ENCODE measurements around the gene GLOD4.

Gene GLOD4

GRCh38 chr17:728911-729310 is 53.2 kb downstream of the GLOD4 start:
- TF ChIP-seq CTCF (IDR thresholded peaks at IDR 0.05; ENCODE audit: low read depth, low read length): no peak
- H3K36me3 ChIP-seq: no peaks in the 10 kb centered on the region
- H3K4me1 ChIP-seq: no peaks in the 10 kb centered on the region
- H3K27me3 ChIP-seq: no peaks in the 10 kb centered on the region
- no peak for DNase-seq
- H3K9me3 ChIP-seq: no peaks in the 10 kb centered on the region
- no peak overlapping the region for H3K4me3 ChIP-seq (ENCODE audit: low read depth, low read length)

- Histone ChIP-seq H3K4me1 (no peaks in the 10 kb centered on the region), H3K36me3 (no peaks in the 10 kb centered on the region), H3K27me3 (no peaks in the 10 kb centered on the region), H3K9me3 (no peaks in the 10 kb centered on the region), H3K4me3 (ENCODE audit: low read depth, low read length) (no peak overlapping the region)
- DNase-seq: no peak
- no peak for TF ChIP-seq CTCF (IDR thresholded peaks at IDR 0.05; ENCODE audit: low read depth, low read length)
Observed at GRCh38 chr17:726271-726919, 55.7 kb downstream of the GLOD4 start.

DNA sequence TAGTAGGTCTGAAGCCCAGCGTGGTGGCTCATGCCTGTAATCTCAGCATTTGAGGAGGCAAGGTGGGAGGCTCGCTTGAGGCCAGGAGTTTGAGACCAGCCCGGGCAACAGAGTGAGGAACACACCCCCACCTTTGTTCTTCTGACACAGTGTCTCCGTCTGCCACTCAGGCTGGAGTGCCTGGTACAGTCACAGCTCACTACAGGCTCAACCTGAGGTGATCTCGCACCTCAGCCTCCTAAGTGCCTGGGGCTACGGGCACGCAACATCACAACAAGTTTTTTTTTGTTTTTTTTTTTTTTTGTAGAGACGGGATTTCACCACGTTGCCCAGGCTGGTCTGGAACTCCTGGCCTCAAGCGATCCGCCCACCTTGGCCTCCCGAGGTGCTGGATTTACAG is 56.3 kb downstream of the GLOD4 start:
- Histone ChIP-seq H3K4me3 (ENCODE audit: low read depth, low read length) (no peak overlapping the region), H3K4me1 (no peaks in the 10 kb centered on the region), H3K9me3 (no peaks in the 10 kb centered on the region), H3K36me3 (no peaks in the 10 kb centered on the region), H3K27me3 (no peaks in the 10 kb centered on the region)
- no peak for TF ChIP-seq CTCF (IDR thresholded peaks at IDR 0.05; ENCODE audit: low read depth, low read length)
- no peak for DNase-seq

- no peaks in the 10 kb centered on the region for H3K9me3 ChIP-seq
- no peak overlapping the region for H3K4me3 ChIP-seq (ENCODE audit: low read depth, low read length)
- TF ChIP-seq CTCF (IDR thresholded peaks at IDR 0.05; ENCODE audit: low read depth, low read length): no peak
- no peaks in the 10 kb centered on the region for H3K4me1 ChIP-seq
- no peak for DNase-seq
- no peaks in the 10 kb centered on the region for H3K27me3 ChIP-seq
- no peaks in the 10 kb centered on the region for H3K36me3 ChIP-seq
Observed at GRCh38 chr17:725084-725483, 57.0 kb downstream of the GLOD4 start.

GRCh38 chr17:721540-721937 is 60.5 kb downstream of the GLOD4 start:
- DNase-seq: no peak
- H3K36me3 ChIP-seq: no peaks in the 10 kb centered on the region
- no peaks in the 10 kb centered on the region for H3K4me1 ChIP-seq
- H3K4me3 ChIP-seq (ENCODE audit: low read depth, low read length): no peak overlapping the region
- H3K27me3 ChIP-seq: no peaks in the 10 kb centered on the region
- no peaks in the 10 kb centered on the region for H3K9me3 ChIP-seq
- no peak for TF ChIP-seq CTCF (IDR thresholded peaks at IDR 0.05; ENCODE audit: low read depth, low read length)

DNA sequence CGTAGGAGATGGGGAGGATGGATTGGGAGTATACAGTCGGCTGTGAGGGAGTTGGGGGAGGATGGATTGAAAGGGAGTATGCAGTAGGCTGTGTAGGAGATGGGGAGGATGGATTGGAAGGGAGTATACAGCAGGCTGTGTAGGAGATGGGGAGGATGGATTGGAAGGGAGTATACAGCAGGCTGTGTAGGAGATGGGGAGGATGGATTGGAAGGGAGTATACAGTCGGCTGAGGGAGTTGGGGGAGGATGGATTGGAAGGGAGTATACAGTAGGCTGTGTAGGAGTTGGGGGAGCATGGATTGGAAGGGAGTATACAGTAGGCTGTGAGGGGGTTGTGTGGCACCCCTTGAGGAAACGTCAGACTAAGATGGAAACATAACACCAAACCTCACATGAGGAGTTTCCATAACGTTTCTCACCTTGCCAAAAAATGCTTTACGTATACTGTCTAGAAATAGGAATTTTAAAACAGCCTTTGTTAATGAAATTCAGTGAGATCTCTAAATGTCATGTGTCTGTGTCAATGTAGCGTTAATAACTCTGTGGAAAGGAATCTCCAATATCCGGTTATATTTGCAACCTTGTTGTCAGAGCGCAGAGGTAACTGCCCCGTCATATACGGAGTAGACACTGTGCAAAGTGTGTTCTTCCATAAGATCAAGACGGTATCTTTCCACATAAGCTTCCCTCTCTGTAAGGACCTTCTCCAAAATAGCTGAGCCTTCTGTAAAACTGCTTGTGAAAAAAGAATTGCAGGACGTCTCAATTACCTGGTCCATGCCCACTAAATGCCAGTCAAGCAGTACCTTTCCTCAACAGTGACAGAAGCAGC is 61.2 kb downstream of the GLOD4 start:
- Histone ChIP-seq H3K4me3 (ENCODE audit: low read depth, low read length) (no peak overlapping the region), H3K4me1 (no peaks in the 10 kb centered on the region), H3K27me3 (no peaks in the 10 kb centered on the region), H3K9me3 (no peaks in the 10 kb centered on the region), H3K36me3 (no peaks in the 10 kb centered on the region)
- DNase-seq: no peak
- no peak for TF ChIP-seq CTCF (IDR thresholded peaks at IDR 0.05; ENCODE audit: low read depth, low read length)
